ENCODE results near the gene NUPR1. TPM values are rescaled to one million over a fixed set of nuclear protein-coding genes. Genes with fewer than 3 reads are reported as not detected.
A peak's percentile ranks its signal among the peaks of the same experiment; 100 is the strongest.
"Not testable (repeated sequence)": the region's sequence is repeated elsewhere in the genome, so short reads cannot be mapped to it uniquely, and the experiment has no call there.

The NUPR1 gene
- total RNA-seq, 1 donor from 2014 or later = 3.7 TPM

GRCh38 chr16:28494121-28494851 lies 44.5 kb downstream of the NUPR1 start, which contains the start of gene APOBR:
Gene APOBR (plus strand): TSS chr16:28494643. CDS start chr16:28494682, 39 bp downstream.
- Histone ChIP-seq H3K27ac (ENCODE audit: low read depth, low read length) (peak within 1 kb of the TSS; percentile 40), H3K9ac (ENCODE audit: low read depth in 1 of 3, low read length in 3 of 3) (peak within 1 kb of the TSS in 1 of 3 donors; percentile 2), H3K4me1 (ENCODE audit: control insufficient read depth in 3 of 3, insufficient read depth in 3 of 3, low read length in 3 of 3) (peaks cover 2 to 5% (median 3%) of the 10 kb centered on the region in 3 donors), H3K36me3 (ENCODE audit: control insufficient read depth in 3 of 3, insufficient read depth in 3 of 3, low read length in 3 of 3) (peaks cover 0 to 2% (median under 1%) of the 10 kb centered on the region in 3 donors), H3K4me3 (ENCODE audit: low read length in 3 of 3) (peak within 1 kb of the TSS in 2 of 3 donors; percentile 1 to 19), H3K27me3 (ENCODE audit: control insufficient read depth in 3 of 3, insufficient read depth in 3 of 3, low read length in 3 of 3) (peaks cover 0 to 8% (median 2%) of the 10 kb centered on the region in 3 donors), H3K9me3 (ENCODE audit: control insufficient read depth in 3 of 3, low read length in 3 of 3) (no peaks in the 10 kb centered on the region)

- H3K9ac ChIP-seq (ENCODE audit: low read depth in 1 of 3, low read length in 3 of 3) = peak overlapping the region; percentile 92 to 97 (median 92)
- peaks cover 11 to 13% (median 13%) of the 10 kb centered on the region in 3 donors for H3K36me3 ChIP-seq (ENCODE audit: control insufficient read depth in 3 of 3, insufficient read depth in 3 of 3, low read length in 3 of 3)
- peak overlapping the region; percentile 93 to 98 (median 98) for H3K4me3 ChIP-seq (ENCODE audit: low read length in 3 of 3)
- peak overlapping the region; percentile 95 for H3K27ac ChIP-seq (ENCODE audit: low read depth, low read length)
- H3K27me3 ChIP-seq (ENCODE audit: control insufficient read depth in 3 of 3, insufficient read depth in 3 of 3, low read length in 3 of 3) = peaks cover 0 to 5% (median 2%) of the 10 kb centered on the region in 3 donors
- H3K4me1 ChIP-seq (ENCODE audit: control insufficient read depth in 3 of 3, insufficient read depth in 3 of 3, low read length in 3 of 3) = peaks cover 2 to 5% (median 3%) of the 10 kb centered on the region in 3 donors
- no peaks in the 10 kb centered on the region for H3K9me3 ChIP-seq (ENCODE audit: control insufficient read depth in 3 of 3, low read length in 3 of 3)
These were observed 46.3 kb downstream of the NUPR1 start for GRCh38 chr16:28492511-28492910.

GRCh38 chr16:28491970-28492474 lies 46.8 kb downstream of the NUPR1 start, which contains the start of gene CLN3:
Gene CLN3 (minus strand): TSS chr16:28492074. CDS start chr16:28491759, 315 bp downstream.
- Histone ChIP-seq H3K9me3 (ENCODE audit: control insufficient read depth in 3 of 3, low read length in 3 of 3) (no peaks in the 10 kb centered on the region), H3K4me1 (ENCODE audit: control insufficient read depth in 3 of 3, insufficient read depth in 3 of 3, low read length in 3 of 3) (peaks cover 2 to 5% (median 3%) of the 10 kb centered on the region in 3 donors), H3K36me3 (ENCODE audit: control insufficient read depth in 3 of 3, insufficient read depth in 3 of 3, low read length in 3 of 3) (peaks cover 16 to 18% (median 18%) of the 10 kb centered on the region in 3 donors), H3K9ac (ENCODE audit: low read depth in 1 of 3, low read length in 3 of 3) (peak within 1 kb of the TSS; percentile 92 to 97 (median 92)), H3K27me3 (ENCODE audit: control insufficient read depth in 3 of 3, insufficient read depth in 3 of 3, low read length in 3 of 3) (peaks cover 0 to 4% (median 2%) of the 10 kb centered on the region in 3 donors), H3K4me3 (ENCODE audit: low read length in 3 of 3) (peak within 1 kb of the TSS; percentile 93 to 98 (median 98)), H3K27ac (ENCODE audit: low read depth, low read length) (peak within 1 kb of the TSS; percentile 95)

- H3K36me3 ChIP-seq (ENCODE audit: control insufficient read depth in 3 of 3, insufficient read depth in 3 of 3, low read length in 3 of 3) = peaks cover 19 to 21% (median 19%) of the 10 kb centered on the region in 3 donors
- peaks cover 2 to 5% (median 3%) of the 10 kb centered on the region in 3 donors for H3K4me1 ChIP-seq (ENCODE audit: control insufficient read depth in 3 of 3, insufficient read depth in 3 of 3, low read length in 3 of 3)
- peaks cover 0 to 2% (median 0%) of the 10 kb centered on the region in 3 donors for H3K27me3 ChIP-seq (ENCODE audit: control insufficient read depth in 3 of 3, insufficient read depth in 3 of 3, low read length in 3 of 3)
- H3K4me3 ChIP-seq (ENCODE audit: low read length in 3 of 3) = peak overlapping the region; percentile 93 to 98 (median 98)
- no peaks in the 10 kb centered on the region for H3K9me3 ChIP-seq (ENCODE audit: control insufficient read depth in 3 of 3, low read length in 3 of 3)
- peak overlapping the region; percentile 92 to 97 (median 92) for H3K9ac ChIP-seq (ENCODE audit: low read depth in 1 of 3, low read length in 3 of 3)
- peak overlapping the region; percentile 95 for H3K27ac ChIP-seq (ENCODE audit: low read depth, low read length)
These were observed 47.4 kb downstream of the NUPR1 start for GRCh38 chr16:28491230-28491969.

- peaks cover 1 to 2% (median 2%) of the 10 kb centered on the region in 3 donors for H3K4me1 ChIP-seq (ENCODE audit: control insufficient read depth in 3 of 3, insufficient read depth in 3 of 3, low read length in 3 of 3)
These were observed 52.5 kb downstream of the NUPR1 start for GRCh38 chr16:28486266-28486665.

GRCh38 chr16:28483361-28483760 lies 55.4 kb downstream of the NUPR1 start:
- not testable (repeated sequence) for H3K4me3 ChIP-seq (ENCODE audit: low read length in 3 of 3); H3K9me3 ChIP-seq (ENCODE audit: control insufficient read depth in 3 of 3, low read length in 3 of 3); H3K9ac ChIP-seq (ENCODE audit: low read depth in 1 of 3, low read length in 3 of 3); H3K27ac ChIP-seq (ENCODE audit: low read depth, low read length); H3K27me3 ChIP-seq (ENCODE audit: control insufficient read depth in 3 of 3, insufficient read depth in 3 of 3, low read length in 3 of 3); H3K4me1 ChIP-seq (ENCODE audit: control insufficient read depth in 3 of 3, insufficient read depth in 3 of 3, low read length in 3 of 3)
- H3K36me3 ChIP-seq (ENCODE audit: control insufficient read depth in 3 of 3, insufficient read depth in 3 of 3, low read length in 3 of 3) = peaks cover 35 to 48% (median 45%) of the 10 kb centered on the region in 3 donors

More at GRCh38 chr16:28486266-28486665, 52.5 kb downstream of the NUPR1 start:
- Histone ChIP-seq H3K36me3 (ENCODE audit: control insufficient read depth in 3 of 3, insufficient read depth in 3 of 3, low read length in 3 of 3) (peaks cover 38 to 44% (median 38%) of the 10 kb centered on the region in 3 donors), H3K27ac (ENCODE audit: low read depth, low read length) (no peak overlapping the region), H3K9ac (ENCODE audit: low read depth in 1 of 3, low read length in 3 of 3) (no peak overlapping the region), H3K9me3 (ENCODE audit: control insufficient read depth in 3 of 3, low read length in 3 of 3) (no peaks in the 10 kb centered on the region), H3K4me3 (ENCODE audit: low read length in 3 of 3) (no peak overlapping the region), H3K27me3 (ENCODE audit: control insufficient read depth in 3 of 3, insufficient read depth in 3 of 3, low read length in 3 of 3) (no peaks in the 10 kb centered on the region)

Other genes with a start within 250 kb of the NUPR1 start
- 1.0 TPM for gene SBK1, start 246.4 kb downstream of the NUPR1 start, total RNA-seq
- gene NPIPB6, start 175.5 kb downstream of the NUPR1 start, total RNA-seq = not detected
- 150 TPM for gene EIF3CL, start 135.1 kb downstream of the NUPR1 start, total RNA-seq
- not detected for gene NPIPB7, start 66.6 kb downstream of the NUPR1 start, total RNA-seq
- gene CLN3, start 46.9 kb downstream of the NUPR1 start, total RNA-seq = 10.4 TPM
- under 0.01 TPM for gene APOBR, start 44.3 kb downstream of the NUPR1 start, total RNA-seq
- gene IL27, start 32.1 kb downstream of the NUPR1 start, total RNA-seq = 0.52 TPM
- gene SGF29, start 14.9 kb upstream of the NUPR1 start, total RNA-seq = 19.8 TPM
- 0.52 TPM for gene SULT1A2, start 58.1 kb upstream of the NUPR1 start, total RNA-seq
- 2.6 TPM for gene SULT1A1, start 71.1 kb upstream of the NUPR1 start, total RNA-seq
- gene NPIPB8, start 99.1 kb upstream of the NUPR1 start, total RNA-seq = not detected
- 197 TPM for gene EIF3C, start 172.5 kb upstream of the NUPR1 start, total RNA-seq
- gene NPIPB9, start 212.8 kb upstream of the NUPR1 start, total RNA-seq = 4.2 TPM